H1 (cell line): ENCODE data around the gene STX16. TPM values are rescaled to one million over a fixed set of nuclear protein-coding genes. Genes with fewer than 3 reads are reported as not detected.

Experiments
- CTCF ChIA-PET: fragments of 300-600 bp; sonication (Branson Sonifier 250); formaldehyde crosslinking; loops from one replicate; lab custom pipeline; 2021; ENCODE audit not compliant: partially characterized antibody; lab: Charles Lee
- POLR2A ChIA-PET: fragments of 300-600 bp; sonication (Branson Sonifier 250); formaldehyde crosslinking; loops from one replicate; lab custom pipeline; 2021; ENCODE audit warnings: inconsistent platforms; ENCODE audit not compliant: partially characterized antibody; lab: Charles Lee
- DNase-seq, 2 experiments: peaks; one replicate each; pipeline versions ENCODE4 v3.0.0 to v3.0.0-alpha.2; 2010 to 2022; ENCODE audit warnings: low spot score in 2 of 2, low read depth in 1 of 2, mixed read lengths in 1 of 2
- FAIRE-seq: peaks from 2 replicates; lab custom pipeline; 2011; peaks lifted over from hg19 to GRCh38; lab: Jason Lieb, UNC
- H2AFZ ChIP-seq: 2 replicates; pipeline ENCODE4 v1.8.1; 2012; ENCODE audit warnings: low read length, inconsistent platforms
- H2AK5ac ChIP-seq: 2 replicates; pipeline ENCODE4 v1.6.1; 2013; ENCODE audit warnings: low read depth, low read length
- H2BK120ac ChIP-seq: replicated peaks from 2 replicates; pipeline ENCODE3; 2013; ENCODE audit warnings: low read depth, low read length, inconsistent platforms
- H2BK12ac ChIP-seq: 2 replicates; pipeline ENCODE4 v1.6.1; 2013; ENCODE audit warnings: low read depth, low read length
- H2BK15ac ChIP-seq: 2 replicates; pipeline ENCODE4 v1.6.1; 2013; ENCODE audit warnings: low read length
- H2BK20ac ChIP-seq: 2 replicates; pipeline ENCODE4 v1.6.1; 2013; ENCODE audit warnings: low read length
- H2BK5ac ChIP-seq: 2 replicates; pipeline ENCODE4 v1.6.1; 2013; ENCODE audit warnings: low read depth, low read length
- H3K14ac ChIP-seq: 2 replicates; pipeline ENCODE4 v1.6.1; 2013; ENCODE audit warnings: inconsistent platforms; ENCODE audit not compliant: insufficient read length
- H3K18ac ChIP-seq: 2 replicates; pipeline ENCODE4 v1.6.1; 2013; ENCODE audit warnings: low read length; ENCODE audit errors: extremely low read depth
- H3K23ac ChIP-seq: 2 replicates; pipeline ENCODE4 v1.6.1; 2013; ENCODE audit warnings: inconsistent platforms; ENCODE audit not compliant: insufficient read length
- H3K23me2 ChIP-seq: 2 replicates; pipeline ENCODE4 v1.6.1; 2013; ENCODE audit warnings: low read depth, low read length
- H3K27ac ChIP-seq: 2 replicates; pipeline ENCODE4 v1.6.1; 2011; ENCODE audit warnings: low read depth, low read length, inconsistent platforms
- H3K27me3 ChIP-seq, 4 experiments: replicated peaks in 1 of 4; 1 replicate in 1 of 4; 2 replicates in 3 of 4; pipeline versions ENCODE4 v1.6.1 to v1.8.1; 2011 to 2013; ENCODE audit warnings: low read length in 3 of 4, mild to moderate bottlenecking in 3 of 4, inconsistent platforms in 2 of 4, mixed read lengths in 2 of 4, moderate library complexity in 1 of 4; ENCODE audit not compliant: control insufficient read depth in 3 of 4, insufficient read depth in 3 of 4; ENCODE audit errors: extremely low read depth in 1 of 4
- H3K36me3 ChIP-seq, 4 experiments: 2 replicates each; pipeline versions ENCODE4 v1.6.1 to v1.8.1; 2011 to 2013; ENCODE audit warnings: mild to moderate bottlenecking in 4 of 4, low read length in 3 of 4, moderate library complexity in 2 of 4, control low read depth in 1 of 4, inconsistent platforms in 1 of 4; ENCODE audit not compliant: insufficient read depth in 4 of 4, control insufficient read depth in 2 of 4
- H3K4ac ChIP-seq: replicated peaks from 2 replicates; pipeline ENCODE3; 2013; ENCODE audit warnings: low read length, low read depth, mixed read lengths, inconsistent platforms; ENCODE audit not compliant: insufficient read length
- H3K4me1 ChIP-seq, 4 experiments: replicated peaks in 1 of 4; 1 replicate in 1 of 4; 2 replicates in 3 of 4; pipeline versions ENCODE4 v1.6.1 to v1.8.1; 2011 to 2013; ENCODE audit warnings: low read length in 3 of 4, inconsistent platforms in 2 of 4, mixed read lengths in 1 of 4; ENCODE audit not compliant: insufficient read depth in 4 of 4, control insufficient read depth in 3 of 4
- H3K4me2 ChIP-seq, 2 experiments: 2 replicates each; pipeline versions ENCODE4 v1.6.1 to v1.8.1; 2011 to 2013; ENCODE audit warnings: low read depth in 2 of 2, low read length in 2 of 2, control low read depth in 1 of 2, inconsistent platforms in 1 of 2, mild to moderate bottlenecking in 1 of 2; ENCODE audit not compliant: insufficient read depth in 1 of 2
- H3K4me3 ChIP-seq, 4 experiments: fragments of 200-600, 300-600 bp in 1 of 4; sonication (generic), shearing (Covaris generic), sonication (Bioruptor Twin) in 1 of 4; 2 replicates each; pipeline versions ENCODE4 v1.5.1 to v1.8.1; 2011 to 2016; ENCODE audit warnings: low read length in 4 of 4, low read depth in 3 of 4, control low read depth in 2 of 4, inconsistent platforms in 2 of 4, mild to moderate bottlenecking in 2 of 4, mixed read lengths in 1 of 4, moderate library complexity in 1 of 4; ENCODE audit not compliant: insufficient read depth in 2 of 4; ENCODE audit errors: extremely low read depth in 1 of 4
- H3K56ac ChIP-seq: replicated peaks from 2 replicates; pipeline ENCODE3; 2013; ENCODE audit warnings: low read depth, mild to moderate bottlenecking, mixed read lengths, low read length, inconsistent platforms; ENCODE audit not compliant: insufficient read length
- H3K79me1 ChIP-seq: 2 replicates; pipeline ENCODE4 v1.6.1; 2013; ENCODE audit warnings: low read depth, low read length, control low read depth
- H3K79me2 ChIP-seq, 2 experiments: 2 replicates each; pipeline versions ENCODE4 v1.6.1 to v1.8.1; 2012 to 2013; ENCODE audit warnings: low read length in 2 of 2, mild to moderate bottlenecking in 2 of 2, inconsistent platforms in 1 of 2; ENCODE audit not compliant: insufficient read depth in 2 of 2, control insufficient read depth in 1 of 2
- H3K9ac ChIP-seq, 4 experiments: replicated peaks in 1 of 4; 1 replicate in 1 of 4; 2 replicates in 3 of 4; pipeline versions ENCODE4 v1.6.1 to v1.8.1; 2011 to 2013; ENCODE audit warnings: low read depth in 3 of 4, low read length in 3 of 4, control low read depth in 2 of 4, mild to moderate bottlenecking in 2 of 4, moderate library complexity in 2 of 4, inconsistent platforms in 1 of 4; ENCODE audit errors: extremely low read depth in 1 of 4
- H3K9me3 ChIP-seq, 2 experiments: 2 replicates each; pipeline versions ENCODE4 v1.6.1 to v1.8.1; 2012 to 2013; ENCODE audit warnings: mild to moderate bottlenecking in 2 of 2, moderate library complexity in 2 of 2, control low read depth in 1 of 2, inconsistent platforms in 1 of 2, low read depth in 1 of 2, low read length in 1 of 2, mixed read lengths in 1 of 2; ENCODE audit not compliant: insufficient read depth in 2 of 2
- H4K20me1 ChIP-seq, 2 experiments: replicated peaks in 1 of 2; 2 replicates each; pipeline versions ENCODE3 to v1.8.1; 2011 to 2013; ENCODE audit warnings: inconsistent platforms in 2 of 2, low read length in 2 of 2, mild to moderate bottlenecking in 1 of 2; ENCODE audit not compliant: insufficient read depth in 2 of 2, control insufficient read depth in 1 of 2
- H4K5ac ChIP-seq: 2 replicates; pipeline ENCODE4 v1.6.1; 2013; ENCODE audit warnings: low read length, low read depth, mixed read lengths, inconsistent platforms; ENCODE audit not compliant: insufficient read length
- H4K8ac ChIP-seq: 2 replicates; pipeline ENCODE4 v1.8.0; 2013; ENCODE audit warnings: mild to moderate bottlenecking, moderate library complexity, low read length, inconsistent platforms; ENCODE audit not compliant: insufficient read depth; ENCODE audit errors: extremely low read depth
- H4K91ac ChIP-seq: replicated peaks from 2 replicates; pipeline ENCODE3; 2013; ENCODE audit warnings: low read length, mixed read lengths, inconsistent platforms; ENCODE audit not compliant: insufficient read length
- CHD1 ChIP-seq: IDR thresholded peaks from 2 replicates; pipeline ENCODE4 v1.6.1; 2012; ENCODE audit warnings: low read depth, low read length, improper control_type of control experiment
- KDM4A ChIP-seq: IDR thresholded peaks from one replicate; pipeline ENCODE4 v1.7.1; 2012; ENCODE audit warnings: low read depth, mild to moderate bottlenecking, moderate library complexity, low read length, inconsistent platforms; ENCODE audit not compliant: severe bottlenecking
- POU5F1 ChIP-seq: IDR thresholded peaks from 2 replicates; pipeline ENCODE4 v1.6.1; 2011; ENCODE audit warnings: low read depth, mild to moderate bottlenecking, low read length, moderate library complexity
- RXRA ChIP-seq: IDR thresholded peaks from 2 replicates; pipeline ENCODE4 v1.6.1; 2011; ENCODE audit warnings: low read depth, mild to moderate bottlenecking, low read length, moderate library complexity; ENCODE audit not compliant: insufficient read depth
- SIN3A ChIP-seq, 2 experiments: IDR thresholded peaks in 1 of 2; conservative IDR thresholded peaks in 1 of 2; 2 replicates each; pipeline ENCODE4 v1.6.1; 2011 to 2012; ENCODE audit warnings: low read length in 2 of 2, improper control_type of control experiment in 1 of 2, low read depth in 1 of 2, mild to moderate bottlenecking in 1 of 2
- SP4 ChIP-seq: IDR thresholded peaks from 2 replicates; pipeline ENCODE4 v1.6.1; 2012; ENCODE audit warnings: low read length, inconsistent platforms
- SRF ChIP-seq: IDR thresholded peaks from 2 replicates; pipeline ENCODE4 v1.6.1; 2011; ENCODE audit warnings: mild to moderate bottlenecking, low read depth, low read length, moderate library complexity
- ZNF274 ChIP-seq: IDR thresholded peaks from 2 replicates; pipeline ENCODE4 v1.7.0; 2012; ENCODE audit warnings: low read length, borderline replicate concordance; ENCODE audit errors: extremely low read depth
- WGBS, 2 experiments: shearing (Covaris generic) in 1 of 2; methylation state at CpG; one replicate each; pipeline versions ENCODE4 v1.1.6 to v1.1.7; 2013 to 2015; ENCODE audit warnings: low lambda C conversion rate in 2 of 2, mixed read lengths in 2 of 2, inconsistent platforms in 1 of 2, low coverage in 1 of 2, missing lambda C conversion rate in 1 of 2; ENCODE audit not compliant: insufficient replicate concordance in 2 of 2, insufficient coverage in 1 of 2, insufficient read length in 1 of 2; ENCODE audit errors: extremely low coverage in 1 of 2, missing lambda C conversion rate in 1 of 2; 5-methylcytosine and 5-hydroxymethylcytosine counted together
- polyA plus RNA-seq, 7 experiments: library from polyadenylated mRNA; depleted of rRNA in 3 of 7; stranded (reverse) in 5 of 7; unstranded in 2 of 7; fragments of >200 nt in 5 of 7; fragments of 200-250 nt in 2 of 7; gene quantifications; 1 replicate in 5 of 7; 2 replicates in 1 of 7; 4 replicates in 1 of 7; pipeline versions ENCODE4 v1.2.1 to v1.2.3, GENCODE V29; 2011 to 2013; ENCODE audit warnings: missing spikeins in 2 of 7, mixed read lengths in 2 of 7
- total RNA-seq: library from RNA; stranded (reverse); fragmentation: NEBNext Ultra II Directional; extraction: Animal tissue kit (Norgen Biotek cat#: 25700); gene quantifications from 2 replicates; pipeline ENCODE4 v1.2.1, GENCODE V29; 2021
- TF ChIP-seq, protein P1 (sequence below): IDR thresholded peaks from 2 replicates; pipeline ENCODE4 v1.6.1; 2011; ENCODE audit warnings: low read length, improper control_type of control experiment

The STX16 gene
- total and polyA plus RNA-seq, 2 of the 8 experiments (the other 6 are each of a cell fraction or from before 2014, with no cell fraction given), result 45.2 to 61.6 TPM

DNA sequence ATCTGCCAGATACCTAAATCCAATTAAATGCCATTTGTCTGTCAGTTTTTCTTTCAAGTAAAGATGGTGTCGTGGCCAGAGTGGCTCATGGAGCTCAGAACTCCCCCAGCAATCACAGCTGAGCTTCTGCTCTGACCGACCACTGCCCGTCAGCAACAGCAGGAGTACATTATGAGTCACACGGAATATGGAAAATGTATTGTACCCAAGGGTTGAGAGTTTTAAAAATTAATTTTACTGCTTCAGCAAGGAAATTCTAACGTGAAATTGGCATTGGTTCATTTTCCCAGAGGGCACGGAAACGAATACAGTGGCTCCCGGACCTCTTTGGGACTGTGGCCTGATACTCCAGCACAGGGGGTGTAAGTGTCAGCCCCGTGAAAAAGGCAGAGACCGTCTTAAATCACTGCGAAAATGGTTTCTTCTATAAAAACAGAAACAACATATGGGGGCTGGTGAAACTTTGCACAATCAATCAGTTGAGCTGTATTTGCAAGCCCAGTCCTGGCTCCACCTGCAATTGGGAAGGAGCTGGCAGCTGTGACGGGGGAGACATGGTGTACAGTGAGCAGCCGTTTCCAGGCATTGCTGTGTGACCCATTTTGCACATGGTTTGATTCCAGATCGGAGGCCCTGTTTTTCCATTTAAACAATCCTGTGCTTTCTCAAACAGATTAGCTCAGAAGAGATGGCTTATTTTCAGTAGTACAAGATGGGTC is 54.3 kb downstream of the STX16 start:
- H4K91ac ChIP-seq, result no peak overlapping the region
- H3K14ac ChIP-seq, result no peak overlapping the region
- no peak overlapping the region for H4K8ac ChIP-seq
- H2BK12ac ChIP-seq, result no peak overlapping the region
- peaks cover 9 to 27% (median 16%) of the 10 kb centered on the region in 4 experiments; a peak in 7 of 8 replicates for H3K36me3 ChIP-seq
- no peak overlapping the region for H3K56ac ChIP-seq
- H3K9ac ChIP-seq, result no peak overlapping the region
- no peak overlapping the region for H2AFZ ChIP-seq
- H3K23ac ChIP-seq, result no peak overlapping the region
- CTCF ChIA-PET, result interaction anchor here (0.8 to 2.6 kb wide), 10 partner anchors 11 to 345 kb away, joined by 3 to 11 read pairs (median 3); partner anchors contain the start of genes GNAS and STX16
- whole genome bisulfite sequencing, 2 experiments, result 90% methylated on average over 14 of the region's 14 CpGs; no CpG with 5 or more reads in 1 of the 2 experiments
- no peak overlapping the region for H2BK120ac ChIP-seq
- peaks cover 0 to 3% (median under 1%) of the 10 kb centered on the region in 4 experiments; a peak in 1 of 7 replicates for H3K4me1 ChIP-seq
- H3K27me3 ChIP-seq, result no peaks in the 10 kb centered on the region
- no peaks in the 10 kb centered on the region for H3K79me1 ChIP-seq
- no peak for FAIRE-seq
- peaks cover 0 to 3% of the 10 kb centered on the region in 2 experiments; a peak in 1 of 4 replicates for H3K9me3 ChIP-seq
- H3K27ac ChIP-seq, result no peak overlapping the region
- H3K23me2 ChIP-seq, result no peaks in the 10 kb centered on the region
- H4K5ac ChIP-seq, result no peak overlapping the region
- no peak overlapping the region for H3K4ac ChIP-seq
- H3K79me2 ChIP-seq, result no peaks in the 10 kb centered on the region
- no peak overlapping the region for H3K18ac ChIP-seq
- H2AK5ac ChIP-seq, result no peak overlapping the region
- H3K4me3 ChIP-seq, result no peak overlapping the region
- no peak overlapping the region for H3K4me2 ChIP-seq
- H2BK20ac ChIP-seq, result no peak overlapping the region
- DNase-seq, result peak in 1 of 2 experiments; percentile 20
- TF ChIP-seq, protein P1, sequence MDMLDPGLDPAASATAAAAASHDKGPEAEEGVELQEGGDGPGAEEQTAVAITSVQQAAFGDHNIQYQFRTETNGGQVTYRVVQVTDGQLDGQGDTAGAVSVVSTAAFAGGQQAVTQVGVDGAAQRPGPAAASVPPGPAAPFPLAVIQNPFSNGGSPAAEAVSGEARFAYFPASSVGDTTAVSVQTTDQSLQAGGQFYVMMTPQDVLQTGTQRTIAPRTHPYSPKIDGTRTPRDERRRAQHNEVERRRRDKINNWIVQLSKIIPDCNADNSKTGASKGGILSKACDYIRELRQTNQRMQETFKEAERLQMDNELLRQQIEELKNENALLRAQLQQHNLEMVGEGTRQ, result no peak
- TF ChIP-seq KDM4A (no peak), SP4 (no peak), SIN3A (conservative IDR thresholded peaks at IDR 0.05 in 1 of 2, IDR thresholded peaks at IDR 0.05 in 1 of 2; ENCODE audit: low read depth in 1 of 2, low read length in 2 of 2) (no peak), CHD1 (no peak), RXRA (no peak), POU5F1 (no peak), ZNF274 (no peak), SRF (no peak)
- TF ChIP-seq, all 59 proteins: peak for 0
- Histone ChIP-seq H2BK5ac (no peak overlapping the region), H4K20me1 (peaks cover 0 to 2% of the 10 kb centered on the region in 2 experiments), H2BK15ac (no peak overlapping the region)
- POLR2A ChIA-PET, result interaction anchor here (1.1 to 16.8 kb wide), 11 partner anchors 9 to 147 kb away, joined by 3 to 188 read pairs (median 5); partner anchors contain the start of genes GNAS and NPEPL1
